ENCODE measurements around the gene KIF3A.

KIF3A gene

GRCh38 chr5:132753135-132753987 is 16.0 kb upstream of the KIF3A start:
- DNase-seq (ENCODE audit: low read depth, low spot score): no peak

GRCh38 chr5:132752581-132753125 is 15.3 kb upstream of the KIF3A start:
- no peak for DNase-seq (ENCODE audit: low read depth, low spot score)

GRCh38 chr5:132751971-132752580 is 14.7 kb upstream of the KIF3A start:
- DNase-seq (ENCODE audit: low read depth, low spot score): no peak

GRCh38 chr5:132751444-132751843 is 14.1 kb upstream of the KIF3A start:
- no peak for DNase-seq (ENCODE audit: low read depth, low spot score)

GRCh38 chr5:132750471-132751230 is 13.3 kb upstream of the KIF3A start:
- no peak for DNase-seq (ENCODE audit: low read depth, low spot score)

- DNase-seq (ENCODE audit: low read depth, low spot score): no peak
Measured at GRCh38 chr5:132749506-132749905, 12.2 kb upstream of the KIF3A start.

GRCh38 chr5:132748522-132749000 is 11.2 kb upstream of the KIF3A start:
- DNase-seq (ENCODE audit: low read depth, low spot score): no peak

- DNase-seq (ENCODE audit: low read depth, low spot score): no peak
Measured at GRCh38 chr5:132747616-132748440, 10.5 kb upstream of the KIF3A start.

- no peak for DNase-seq (ENCODE audit: low read depth, low spot score)
Measured at GRCh38 chr5:132746954-132747615, 9.7 kb upstream of the KIF3A start, which contains the start of gene CCNI2. Gene CCNI2 (plus strand): TSS chr5:132747426. CDS start chr5:132747496, 70 bp downstream.

GRCh38 chr5:132746592-132746953 is 9.2 kb upstream of the KIF3A start:
- no peak for DNase-seq (ENCODE audit: low read depth, low spot score)

- DNase-seq (ENCODE audit: low read depth, low spot score): no peak
Measured at GRCh38 chr5:132744659-132745058, 7.3 kb upstream of the KIF3A start.

- DNase-seq (ENCODE audit: low read depth, low spot score): no peak
Measured at GRCh38 chr5:132742626-132743025, 5.3 kb upstream of the KIF3A start.

GRCh38 chr5:132742158-132742557 is 4.8 kb upstream of the KIF3A start:
- no peak for DNase-seq (ENCODE audit: low read depth, low spot score)

GRCh38 chr5:132739232-132739631 is 1.9 kb upstream of the KIF3A start:
- no peak for DNase-seq (ENCODE audit: low read depth, low spot score)

- no peak for DNase-seq (ENCODE audit: low read depth, low spot score)
Measured at GRCh38 chr5:132737982-132738681, 786 bp upstream of the KIF3A start.

GRCh38 chr5:132734687-132735086 is 2.7 kb downstream of the KIF3A start:
- no peak for DNase-seq (ENCODE audit: low read depth, low spot score)

- DNase-seq (ENCODE audit: low read depth, low spot score): no peak
Measured at GRCh38 chr5:132733499-132734148, 3.7 kb downstream of the KIF3A start.

- DNase-seq (ENCODE audit: low read depth, low spot score): no peak
Measured at GRCh38 chr5:132729896-132730295, 7.5 kb downstream of the KIF3A start.

- DNase-seq (ENCODE audit: low read depth, low spot score): no peak
Measured at GRCh38 chr5:132725745-132726144, 11.6 kb downstream of the KIF3A start.

Measured in smooth muscle cell of the brain vasculature (primary cell).